HG03558 (cell line): ENCODE measurements around the gene FAM53B.

Experiments used
- ATAC-seq: cut with Tn5 transposase; IDR thresholded peaks from one replicate; pipeline ENCODE4 v1.9.1; 2021; ENCODE audit warnings: moderate number of reproducible peaks; ENCODE audit not compliant: unreplicated experiment; ENCODE audit errors: extremely low read depth

The FAM53B gene

GRCh38 chr10:124681626-124682552 lies 62.3 kb downstream of the FAM53B start:
- ATAC-seq, result no peak

GRCh38 chr10:124681091-124681490 lies 63.1 kb downstream of the FAM53B start:
- no peak for ATAC-seq

- no peak for ATAC-seq
Measured at GRCh38 chr10:124680675-124681074, 63.5 kb downstream of the FAM53B start.

- ATAC-seq, result no peak
Measured at GRCh38 chr10:124679401-124679800, 64.8 kb downstream of the FAM53B start.

GRCh38 chr10:124678557-124679240 lies 65.5 kb downstream of the FAM53B start:
- no peak for ATAC-seq

GRCh38 chr10:124677749-124678556 lies 66.2 kb downstream of the FAM53B start:
- no peak for ATAC-seq

- ATAC-seq, result no peak
Measured at GRCh38 chr10:124677293-124677699, 66.9 kb downstream of the FAM53B start.

- no peak for ATAC-seq
Measured at GRCh38 chr10:124676416-124677062, 67.6 kb downstream of the FAM53B start.

GRCh38 chr10:124675824-124676223 lies 68.4 kb downstream of the FAM53B start:
- no peak for ATAC-seq

GRCh38 chr10:124675261-124675660 lies 68.9 kb downstream of the FAM53B start:
- ATAC-seq, result no peak

- ATAC-seq, result no peak
Measured at GRCh38 chr10:124674768-124675222, 69.4 kb downstream of the FAM53B start.

GRCh38 chr10:124672181-124672638 lies 72.0 kb downstream of the FAM53B start:
- no peak for ATAC-seq

- ATAC-seq, result no peak
Measured at GRCh38 chr10:124671486-124672075, 72.6 kb downstream of the FAM53B start.

- ATAC-seq, result no peak
Measured at GRCh38 chr10:124670849-124671248, 73.3 kb downstream of the FAM53B start.

- ATAC-seq, result no peak
Measured at GRCh38 chr10:124669824-124670654, 74.1 kb downstream of the FAM53B start.

- no peak for ATAC-seq
Measured at GRCh38 chr10:124669141-124669823, 74.9 kb downstream of the FAM53B start.

GRCh38 chr10:124668517-124669051 lies 75.6 kb downstream of the FAM53B start:
- no peak for ATAC-seq
